ENCODE measurements around the gene MLLT3.

MLLT3 gene

DNA sequence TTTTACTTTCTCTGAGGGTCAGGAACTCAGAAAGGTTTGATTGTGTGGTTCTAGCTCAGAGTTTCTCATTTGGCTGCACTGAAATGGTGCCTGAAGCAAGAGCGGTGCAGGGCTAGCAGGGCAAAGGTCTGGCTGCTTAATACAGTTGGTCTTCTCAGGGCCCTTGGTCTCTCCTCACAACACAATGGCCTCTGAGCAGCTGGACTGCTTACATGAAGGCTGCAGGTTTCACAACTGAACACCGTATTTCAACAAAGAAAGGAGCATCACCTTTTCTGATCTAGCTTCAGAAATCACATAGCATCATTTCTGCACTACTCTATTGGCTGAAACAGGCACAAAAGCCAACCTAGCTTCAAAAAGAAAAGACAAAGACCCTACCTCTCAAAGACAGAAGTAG is 122.2 kb downstream of the MLLT3 start:
- no peak for TF ChIP-seq SIN3A (IDR thresholded peaks at IDR 0.05; ENCODE audit: borderline replicate concordance, insufficient read depth, low read length)
- no peak for TF ChIP-seq POLR2AphosphoS5 (IDR thresholded peaks at IDR 0.05; ENCODE audit: low read depth, low read length)
- no peak for TF ChIP-seq TAF1 (IDR thresholded peaks at IDR 0.05; ENCODE audit: borderline replicate concordance, insufficient read depth, low read length)
- TF ChIP-seq, protein P1, sequence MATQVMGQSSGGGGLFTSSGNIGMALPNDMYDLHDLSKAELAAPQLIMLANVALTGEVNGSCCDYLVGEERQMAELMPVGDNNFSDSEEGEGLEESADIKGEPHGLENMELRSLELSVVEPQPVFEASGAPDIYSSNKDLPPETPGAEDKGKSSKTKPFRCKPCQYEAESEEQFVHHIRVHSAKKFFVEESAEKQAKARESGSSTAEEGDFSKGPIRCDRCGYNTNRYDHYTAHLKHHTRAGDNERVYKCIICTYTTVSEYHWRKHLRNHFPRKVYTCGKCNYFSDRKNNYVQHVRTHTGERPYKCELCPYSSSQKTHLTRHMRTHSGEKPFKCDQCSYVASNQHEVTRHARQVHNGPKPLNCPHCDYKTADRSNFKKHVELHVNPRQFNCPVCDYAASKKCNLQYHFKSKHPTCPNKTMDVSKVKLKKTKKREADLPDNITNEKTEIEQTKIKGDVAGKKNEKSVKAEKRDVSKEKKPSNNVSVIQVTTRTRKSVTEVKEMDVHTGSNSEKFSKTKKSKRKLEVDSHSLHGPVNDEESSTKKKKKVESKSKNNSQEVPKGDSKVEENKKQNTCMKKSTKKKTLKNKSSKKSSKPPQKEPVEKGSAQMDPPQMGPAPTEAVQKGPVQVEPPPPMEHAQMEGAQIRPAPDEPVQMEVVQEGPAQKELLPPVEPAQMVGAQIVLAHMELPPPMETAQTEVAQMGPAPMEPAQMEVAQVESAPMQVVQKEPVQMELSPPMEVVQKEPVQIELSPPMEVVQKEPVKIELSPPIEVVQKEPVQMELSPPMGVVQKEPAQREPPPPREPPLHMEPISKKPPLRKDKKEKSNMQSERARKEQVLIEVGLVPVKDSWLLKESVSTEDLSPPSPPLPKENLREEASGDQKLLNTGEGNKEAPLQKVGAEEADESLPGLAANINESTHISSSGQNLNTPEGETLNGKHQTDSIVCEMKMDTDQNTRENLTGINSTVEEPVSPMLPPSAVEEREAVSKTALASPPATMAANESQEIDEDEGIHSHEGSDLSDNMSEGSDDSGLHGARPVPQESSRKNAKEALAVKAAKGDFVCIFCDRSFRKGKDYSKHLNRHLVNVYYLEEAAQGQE (IDR thresholded peaks at IDR 0.05; ENCODE audit: insufficient read depth in 1 of 2, low read depth in 2 of 2, low read length in 2 of 2) = no peak
- no peak for TF ChIP-seq FOXP2 (optimal IDR thresholded peaks at IDR 0.05; ENCODE audit: borderline replicate concordance, extremely low read depth, extremely low read length, insufficient read depth)

DNA sequence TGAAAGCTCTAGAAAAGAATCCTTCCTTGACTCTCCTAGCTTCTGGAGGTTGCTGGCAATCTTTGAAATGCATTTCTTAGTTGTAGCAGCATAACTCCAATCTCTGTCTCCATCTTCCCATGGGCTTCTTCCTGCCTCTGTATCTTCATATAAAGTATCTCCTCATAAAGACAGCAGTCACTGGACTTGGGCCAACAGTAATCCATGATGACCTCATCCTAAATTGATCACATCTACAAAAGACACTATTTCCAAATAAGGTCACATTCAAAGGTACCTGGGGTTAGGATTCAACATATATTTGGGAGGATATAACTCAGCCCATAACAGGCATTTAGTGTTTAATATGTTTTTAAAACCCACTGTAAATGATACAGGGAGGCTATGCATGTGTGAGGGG is 123.3 kb downstream of the MLLT3 start:
- TF ChIP-seq, protein P1 (IDR thresholded peaks at IDR 0.05; ENCODE audit: insufficient read depth in 1 of 2, low read depth in 2 of 2, low read length in 2 of 2) = no peak
- no peak for TF ChIP-seq SIN3A (IDR thresholded peaks at IDR 0.05; ENCODE audit: borderline replicate concordance, insufficient read depth, low read length)
- TF ChIP-seq TAF1 (IDR thresholded peaks at IDR 0.05; ENCODE audit: borderline replicate concordance, insufficient read depth, low read length) = no peak
- no peak for TF ChIP-seq FOXP2 (optimal IDR thresholded peaks at IDR 0.05; ENCODE audit: borderline replicate concordance, extremely low read depth, extremely low read length, insufficient read depth)
- no peak for TF ChIP-seq POLR2AphosphoS5 (IDR thresholded peaks at IDR 0.05; ENCODE audit: low read depth, low read length)

DNA sequence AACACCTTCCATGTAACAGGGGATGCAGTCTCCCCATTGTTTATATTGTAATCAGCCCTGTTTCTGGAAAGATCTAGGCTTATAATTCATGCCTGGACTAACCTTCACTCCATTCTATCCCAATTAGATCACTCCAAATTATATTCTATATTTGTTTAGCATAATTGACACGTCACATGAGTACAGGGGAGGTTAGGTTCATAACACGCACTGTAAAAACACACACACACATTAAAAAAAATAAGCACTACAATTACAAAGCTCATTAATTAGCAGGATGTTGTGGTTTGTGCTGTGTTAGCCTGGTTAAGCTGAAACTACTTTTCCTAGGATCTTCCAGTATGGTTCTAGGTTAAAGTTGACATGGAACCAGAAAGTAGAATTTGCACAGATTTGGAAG is 126.0 kb downstream of the MLLT3 start:
- TF ChIP-seq FOXP2 (optimal IDR thresholded peaks at IDR 0.05; ENCODE audit: borderline replicate concordance, extremely low read depth, extremely low read length, insufficient read depth) = no peak
- TF ChIP-seq, protein P1 (IDR thresholded peaks at IDR 0.05; ENCODE audit: insufficient read depth in 1 of 2, low read depth in 2 of 2, low read length in 2 of 2) = no peak
- no peak for TF ChIP-seq POLR2AphosphoS5 (IDR thresholded peaks at IDR 0.05; ENCODE audit: low read depth, low read length)
- no peak for TF ChIP-seq SIN3A (IDR thresholded peaks at IDR 0.05; ENCODE audit: borderline replicate concordance, insufficient read depth, low read length)
- TF ChIP-seq TAF1 (IDR thresholded peaks at IDR 0.05; ENCODE audit: borderline replicate concordance, insufficient read depth, low read length) = no peak

GRCh38 chr9:20495098-20495497 is 127.2 kb downstream of the MLLT3 start:
- TF ChIP-seq FOXP2 (optimal IDR thresholded peaks at IDR 0.05; ENCODE audit: borderline replicate concordance, extremely low read depth, extremely low read length, insufficient read depth) (no peak), POLR2AphosphoS5 (IDR thresholded peaks at IDR 0.05; ENCODE audit: low read depth, low read length) (no peak), TAF1 (IDR thresholded peaks at IDR 0.05; ENCODE audit: borderline replicate concordance, insufficient read depth, low read length) (no peak), SIN3A (IDR thresholded peaks at IDR 0.05; ENCODE audit: borderline replicate concordance, insufficient read depth, low read length) (no peak)
- TF ChIP-seq, protein P1 (IDR thresholded peaks at IDR 0.05; ENCODE audit: insufficient read depth in 1 of 2, low read depth in 2 of 2, low read length in 2 of 2) = no peak

DNA sequence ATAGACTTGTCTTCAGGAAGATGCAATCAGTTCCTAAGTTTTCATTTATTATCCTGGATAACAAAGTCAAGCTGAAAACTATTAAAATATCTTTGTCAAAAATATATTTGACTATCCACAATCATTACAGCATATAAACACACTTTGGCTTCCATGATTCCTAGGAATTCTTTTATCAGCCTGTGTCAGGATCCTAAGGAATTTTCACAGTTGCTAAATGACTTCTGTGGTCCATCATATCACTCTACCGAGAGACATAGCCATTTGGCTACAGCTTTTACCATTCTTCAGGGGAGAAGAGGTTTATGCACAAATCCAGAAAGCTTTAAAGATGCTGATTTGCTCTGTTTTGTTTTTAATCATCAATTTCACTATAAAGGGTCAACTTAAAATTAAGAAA is 128.3 kb downstream of the MLLT3 start:
- no peak for TF ChIP-seq SIN3A (IDR thresholded peaks at IDR 0.05; ENCODE audit: borderline replicate concordance, insufficient read depth, low read length)
- TF ChIP-seq, protein P1 (IDR thresholded peaks at IDR 0.05; ENCODE audit: insufficient read depth in 1 of 2, low read depth in 2 of 2, low read length in 2 of 2) = no peak
- TF ChIP-seq POLR2AphosphoS5 (IDR thresholded peaks at IDR 0.05; ENCODE audit: low read depth, low read length) = no peak
- TF ChIP-seq TAF1 (IDR thresholded peaks at IDR 0.05; ENCODE audit: borderline replicate concordance, insufficient read depth, low read length) = no peak
- no peak for TF ChIP-seq FOXP2 (optimal IDR thresholded peaks at IDR 0.05; ENCODE audit: borderline replicate concordance, extremely low read depth, extremely low read length, insufficient read depth)

All from PFSK-1 (cell line).